ENCODE results near the gene ABCB9. TPM values are rescaled to one million over a fixed set of nuclear protein-coding genes. Genes with fewer than 3 reads are reported as not detected.
"Not testable (repeated sequence)": the region's sequence is repeated elsewhere in the genome, so short reads cannot be mapped to it uniquely, and the experiment has no call there.

ABCB9 gene
- total and polyA plus RNA-seq, 2 experiments from 2014 or later = 1.2 to 7.0 TPM

DNA sequence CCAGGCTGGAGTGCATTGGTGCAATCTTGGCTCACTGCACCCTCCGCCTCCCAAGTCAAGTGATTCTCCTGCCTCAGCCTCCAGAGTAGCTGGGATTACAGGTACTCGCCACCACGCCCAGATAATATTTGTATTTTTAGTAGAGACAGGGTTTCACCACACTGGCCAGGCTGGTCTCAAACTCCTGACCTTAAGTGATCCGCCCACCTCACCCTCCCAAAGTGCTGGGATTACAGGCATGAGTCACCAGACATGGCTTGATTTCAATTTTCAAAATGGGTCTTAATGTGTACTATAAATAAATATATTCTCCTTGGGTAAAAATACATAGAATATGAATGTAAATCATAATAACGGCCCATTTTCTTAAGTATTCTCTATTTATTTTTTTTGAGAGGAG is 24.9 kb downstream of the ABCB9 start:
- H3K4me2 ChIP-seq; H2AFZ ChIP-seq; H3K27ac ChIP-seq (ENCODE audit: low read depth); ATAC-seq; H3K79me2 ChIP-seq (replicated peaks; ENCODE audit: insufficient read depth); H3K4me1 Mint-ChIP-seq; DNase-seq (ENCODE audit: low spot score); H3F3A ChIP-seq (replicated peaks; ENCODE audit: low read depth); H3K9me3 Mint-ChIP-seq; H3K36me3 ChIP-seq (ENCODE audit: insufficient read depth); H3K36me3 Mint-ChIP-seq (ENCODE audit: low read depth); H4K20me1 ChIP-seq (replicated peaks; ENCODE audit: insufficient read depth); H3K9me2 ChIP-seq (ENCODE audit: insufficient read depth); H3K4me1 ChIP-seq (ENCODE audit: insufficient read depth); H3K27ac Mint-ChIP-seq; H3K4me3 ChIP-seq; H3K27me3 ChIP-seq (ENCODE audit: insufficient read depth); H3K4me3 Mint-ChIP-seq: not testable (repeated sequence)
- H3K27me3 Mint-ChIP-seq (ENCODE audit: insufficient read depth, low read depth, poor library complexity) = peaks cover 14% of the 10 kb centered on the region

DNA sequence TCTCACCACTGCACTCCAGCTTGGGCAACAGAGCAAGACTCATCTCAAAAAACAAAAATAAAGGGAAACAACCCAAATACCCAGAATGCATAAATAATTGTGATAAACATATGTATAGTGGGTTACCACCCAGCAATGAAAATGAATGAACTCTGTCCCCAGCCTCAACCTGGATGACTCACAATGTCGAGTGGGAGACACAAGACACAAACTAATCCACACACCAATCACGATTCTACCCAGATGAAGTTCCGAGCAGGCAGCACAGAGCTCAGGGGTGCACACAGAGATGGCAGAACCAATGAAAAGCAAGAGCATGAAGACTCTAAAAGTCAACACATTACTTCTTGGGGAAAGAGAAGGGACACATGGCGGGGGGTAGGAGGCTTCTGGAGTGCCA is 27.1 kb downstream of the ABCB9 start:
- Mint-ChIP-seq H3K4me1 (no peaks in the 10 kb centered on the region), H3K27me3 (ENCODE audit: insufficient read depth, low read depth, poor library complexity) (peaks cover 11% of the 10 kb centered on the region), H3K9me3 (no peaks in the 10 kb centered on the region), H3K27ac (no peak overlapping the region), H3K4me3 (no peak overlapping the region), H3K36me3 (ENCODE audit: low read depth) (no peaks in the 10 kb centered on the region)
- Histone ChIP-seq H3K4me3 (no peak overlapping the region), H3F3A (replicated peaks; ENCODE audit: low read depth) (no peaks in the 10 kb centered on the region), H2AFZ (no peak overlapping the region), H4K20me1 (replicated peaks; ENCODE audit: insufficient read depth) (0 out of 2 replicates have a peak, but pooled peaks cover 3% of the 10 kb centered on the region), H3K79me2 (replicated peaks; ENCODE audit: insufficient read depth) (no peaks in the 10 kb centered on the region), H3K27me3 (ENCODE audit: insufficient read depth) (no peaks in the 10 kb centered on the region), H3K36me3 (ENCODE audit: insufficient read depth) (no peaks in the 10 kb centered on the region), H3K4me1 (ENCODE audit: insufficient read depth) (no peaks in the 10 kb centered on the region), H3K4me2 (no peak overlapping the region), H3K9me2 (ENCODE audit: insufficient read depth) (no peaks in the 10 kb centered on the region), H3K27ac (ENCODE audit: low read depth) (no peak overlapping the region)
- DNase-seq (ENCODE audit: low spot score) = no peak
- TF ChIP-seq ETS1 (IDR thresholded peaks at IDR 0.05) (no peak), JUNB (IDR thresholded peaks at IDR 0.05; ENCODE audit: unreplicated experiment) (no peak), ZNF331 (CRISPR knock-in tag; IDR thresholded peaks at IDR 0.05; ENCODE audit: low read depth) (no peak), EZH2phosphoT487 (IDR thresholded peaks at IDR 0.05; ENCODE audit: unreplicated experiment) (no peak), EZH2 (IDR thresholded peaks at IDR 0.05; ENCODE audit: low read depth, unreplicated experiment) (no peak)
- ATAC-seq = no peak

DNA sequence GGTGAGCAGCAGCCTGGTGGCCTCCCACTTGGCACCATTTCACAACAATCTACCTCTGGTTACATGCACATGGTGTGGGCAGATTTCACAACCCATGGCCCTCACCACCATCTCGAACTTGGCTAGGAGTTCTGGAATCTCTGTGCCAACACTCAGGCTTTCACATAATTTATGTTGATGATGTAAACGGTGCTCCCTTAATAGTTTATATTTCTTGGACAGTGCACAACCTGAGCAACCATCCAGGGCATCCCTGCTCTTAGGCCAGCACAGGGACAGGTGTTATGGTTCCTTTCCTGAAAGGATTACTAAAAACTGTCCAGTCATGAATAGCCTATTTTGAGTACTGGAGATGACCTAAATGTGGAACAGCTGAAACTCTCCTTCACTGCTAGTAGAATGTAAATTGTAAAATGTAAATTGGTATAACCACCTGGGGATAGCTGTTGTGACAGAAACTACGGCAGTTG is 28.6 kb downstream of the ABCB9 start:
- H3K4me1 ChIP-seq (ENCODE audit: insufficient read depth) = no peaks in the 10 kb centered on the region
- Mint-ChIP-seq H3K27me3 (ENCODE audit: insufficient read depth, low read depth, poor library complexity) (peaks cover 9% of the 10 kb centered on the region), H3K36me3 (ENCODE audit: low read depth) (no peaks in the 10 kb centered on the region), H3K27ac (no peak overlapping the region), H3K4me1 (no peaks in the 10 kb centered on the region), H3K4me3 (no peak overlapping the region), H3K9me3 (no peaks in the 10 kb centered on the region)
- no peak overlapping the region for H2AFZ ChIP-seq
- no peaks in the 10 kb centered on the region for H3K27me3 ChIP-seq (ENCODE audit: insufficient read depth)
- no peak overlapping the region for H3K4me3 ChIP-seq
- no peaks in the 10 kb centered on the region for H3K79me2 ChIP-seq (replicated peaks; ENCODE audit: insufficient read depth)
- no peaks in the 10 kb centered on the region for H3F3A ChIP-seq (replicated peaks; ENCODE audit: low read depth)
- no peak for DNase-seq (ENCODE audit: low spot score)
- no peak overlapping the region for H3K27ac ChIP-seq (ENCODE audit: low read depth)
- H3K4me2 ChIP-seq = no peak overlapping the region
- H3K36me3 ChIP-seq (ENCODE audit: insufficient read depth) = no peaks in the 10 kb centered on the region
- no peaks in the 10 kb centered on the region for H3K9me2 ChIP-seq (ENCODE audit: insufficient read depth)
- ATAC-seq = no peak
- no peaks in the 10 kb centered on the region for H4K20me1 ChIP-seq (replicated peaks; ENCODE audit: insufficient read depth)
- TF ChIP-seq ZNF114 (CRISPR knock-in tag; IDR thresholded peaks at IDR 0.05) = no peak
- TF ChIP-seq, protein P1, sequence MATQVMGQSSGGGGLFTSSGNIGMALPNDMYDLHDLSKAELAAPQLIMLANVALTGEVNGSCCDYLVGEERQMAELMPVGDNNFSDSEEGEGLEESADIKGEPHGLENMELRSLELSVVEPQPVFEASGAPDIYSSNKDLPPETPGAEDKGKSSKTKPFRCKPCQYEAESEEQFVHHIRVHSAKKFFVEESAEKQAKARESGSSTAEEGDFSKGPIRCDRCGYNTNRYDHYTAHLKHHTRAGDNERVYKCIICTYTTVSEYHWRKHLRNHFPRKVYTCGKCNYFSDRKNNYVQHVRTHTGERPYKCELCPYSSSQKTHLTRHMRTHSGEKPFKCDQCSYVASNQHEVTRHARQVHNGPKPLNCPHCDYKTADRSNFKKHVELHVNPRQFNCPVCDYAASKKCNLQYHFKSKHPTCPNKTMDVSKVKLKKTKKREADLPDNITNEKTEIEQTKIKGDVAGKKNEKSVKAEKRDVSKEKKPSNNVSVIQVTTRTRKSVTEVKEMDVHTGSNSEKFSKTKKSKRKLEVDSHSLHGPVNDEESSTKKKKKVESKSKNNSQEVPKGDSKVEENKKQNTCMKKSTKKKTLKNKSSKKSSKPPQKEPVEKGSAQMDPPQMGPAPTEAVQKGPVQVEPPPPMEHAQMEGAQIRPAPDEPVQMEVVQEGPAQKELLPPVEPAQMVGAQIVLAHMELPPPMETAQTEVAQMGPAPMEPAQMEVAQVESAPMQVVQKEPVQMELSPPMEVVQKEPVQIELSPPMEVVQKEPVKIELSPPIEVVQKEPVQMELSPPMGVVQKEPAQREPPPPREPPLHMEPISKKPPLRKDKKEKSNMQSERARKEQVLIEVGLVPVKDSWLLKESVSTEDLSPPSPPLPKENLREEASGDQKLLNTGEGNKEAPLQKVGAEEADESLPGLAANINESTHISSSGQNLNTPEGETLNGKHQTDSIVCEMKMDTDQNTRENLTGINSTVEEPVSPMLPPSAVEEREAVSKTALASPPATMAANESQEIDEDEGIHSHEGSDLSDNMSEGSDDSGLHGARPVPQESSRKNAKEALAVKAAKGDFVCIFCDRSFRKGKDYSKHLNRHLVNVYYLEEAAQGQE (IDR thresholded peaks at IDR 0.05; ENCODE audit: unreplicated experiment) = no peak
- TF ChIP-seq CREB1 (CRISPR knock-in tag; IDR thresholded peaks at IDR 0.05; ENCODE audit: low read depth) = no peak
- TF ChIP-seq, protein P2, sequence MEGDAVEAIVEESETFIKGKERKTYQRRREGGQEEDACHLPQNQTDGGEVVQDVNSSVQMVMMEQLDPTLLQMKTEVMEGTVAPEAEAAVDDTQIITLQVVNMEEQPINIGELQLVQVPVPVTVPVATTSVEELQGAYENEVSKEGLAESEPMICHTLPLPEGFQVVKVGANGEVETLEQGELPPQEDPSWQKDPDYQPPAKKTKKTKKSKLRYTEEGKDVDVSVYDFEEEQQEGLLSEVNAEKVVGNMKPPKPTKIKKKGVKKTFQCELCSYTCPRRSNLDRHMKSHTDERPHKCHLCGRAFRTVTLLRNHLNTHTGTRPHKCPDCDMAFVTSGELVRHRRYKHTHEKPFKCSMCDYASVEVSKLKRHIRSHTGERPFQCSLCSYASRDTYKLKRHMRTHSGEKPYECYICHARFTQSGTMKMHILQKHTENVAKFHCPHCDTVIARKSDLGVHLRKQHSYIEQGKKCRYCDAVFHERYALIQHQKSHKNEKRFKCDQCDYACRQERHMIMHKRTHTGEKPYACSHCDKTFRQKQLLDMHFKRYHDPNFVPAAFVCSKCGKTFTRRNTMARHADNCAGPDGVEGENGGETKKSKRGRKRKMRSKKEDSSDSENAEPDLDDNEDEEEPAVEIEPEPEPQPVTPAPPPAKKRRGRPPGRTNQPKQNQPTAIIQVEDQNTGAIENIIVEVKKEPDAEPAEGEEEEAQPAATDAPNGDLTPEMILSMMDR (conservative IDR thresholded peaks at IDR 0.05; ENCODE audit: low read depth in 2 of 2) = no peak
- TF ChIP-seq EZH2phosphoT487 (IDR thresholded peaks at IDR 0.05; ENCODE audit: unreplicated experiment) = no peak
- TF ChIP-seq JUNB (IDR thresholded peaks at IDR 0.05; ENCODE audit: unreplicated experiment) = no peak
